DMS114 treated with DMSO at 0.1 percent for 48 hours (cell line): ENCODE measurements around the gene DIMT1.
A peak's percentile ranks its signal among the peaks of the same experiment; 100 is the strongest.

Experiments
- DNase-seq: peaks from one replicate; lab custom pipeline; 2025; ENCODE audit not compliant: unreplicated experiment; lab: John Stamatoyannopoulos, UW

DIMT1 gene

DNA sequence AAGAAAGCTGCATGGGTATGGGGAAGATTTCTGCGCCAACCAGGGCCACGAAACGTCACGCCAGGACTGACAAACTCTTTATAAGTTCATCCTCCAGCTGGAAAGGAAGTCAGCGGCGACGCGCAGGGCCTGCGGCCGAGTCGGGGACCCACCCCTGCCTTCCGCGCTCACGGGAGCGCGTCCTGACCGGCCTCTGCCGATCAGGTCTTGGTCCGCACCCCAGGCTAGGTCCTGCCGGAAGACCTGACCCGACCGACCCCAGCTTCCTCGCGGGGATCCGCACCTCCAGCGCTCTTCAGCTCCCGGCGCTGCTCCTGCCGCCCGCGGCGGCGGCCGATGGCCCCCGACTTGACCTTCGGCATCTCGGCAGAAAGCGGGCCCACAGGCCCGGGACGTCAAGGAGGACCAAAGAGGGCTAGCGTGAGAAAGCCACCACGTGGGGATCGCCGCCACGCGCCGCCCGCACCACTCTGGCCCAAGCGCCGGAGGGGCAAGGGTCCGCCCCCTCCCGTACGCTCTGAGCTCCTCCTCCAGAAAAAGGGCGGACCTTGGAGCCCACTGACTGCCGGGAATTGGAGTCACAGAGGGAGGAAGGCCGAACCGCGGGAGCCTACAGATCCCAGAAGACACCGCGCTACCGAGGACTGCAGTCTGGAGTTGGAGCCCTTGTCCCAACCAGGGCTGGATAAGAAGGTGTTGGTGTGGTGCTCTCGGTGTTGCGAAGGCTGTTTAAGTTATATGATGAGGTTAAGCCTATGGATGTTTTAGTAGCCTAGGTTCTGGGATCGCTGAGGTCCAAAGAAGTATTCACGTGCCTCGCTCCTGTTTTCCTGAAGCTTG is at the start of gene DIMT1:
Gene DIMT1 (minus strand): TSS at position 495 of the 840 bp plus-strand sequence. CDS start 133 bp downstream, at position 362.
- peak; percentile 94 for DNase-seq

DNA sequence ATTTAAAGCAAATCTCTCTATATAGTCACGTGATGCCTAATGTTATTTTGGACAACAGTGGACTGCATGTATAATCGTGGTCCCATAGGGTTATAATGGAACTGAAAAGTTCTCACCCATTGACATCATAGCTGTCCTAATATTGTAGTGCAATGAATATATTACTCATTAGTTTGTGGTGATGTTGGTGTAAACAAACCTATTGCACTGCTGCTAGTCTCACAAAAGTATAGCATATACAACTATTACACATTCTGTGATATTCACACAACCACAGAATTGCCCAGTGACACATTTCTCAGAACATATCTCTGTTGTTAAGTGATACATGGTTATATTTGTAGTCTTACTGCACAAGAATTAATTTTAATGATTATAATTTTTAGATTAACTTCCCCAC is 46.6 kb upstream of the DIMT1 start:
- no peak for DNase-seq

DNA sequence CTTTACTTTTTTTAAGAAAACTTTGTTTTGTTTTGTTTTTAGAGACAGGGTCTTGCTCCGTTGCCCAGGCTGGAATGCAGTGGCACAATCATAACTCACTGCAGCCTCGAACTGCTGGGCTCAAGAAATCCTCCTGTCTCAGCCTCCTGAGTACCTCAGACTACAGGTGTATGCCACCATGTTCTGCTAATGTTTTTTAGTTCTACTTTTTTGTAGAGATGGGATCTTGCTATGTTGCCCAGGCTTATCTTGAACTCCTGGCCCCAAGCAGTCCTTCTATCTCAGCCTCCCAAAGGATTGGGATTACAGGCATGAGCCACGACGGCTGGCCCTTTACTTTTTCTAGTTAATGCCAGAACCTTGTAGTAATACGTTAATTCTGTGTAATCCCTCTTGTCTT is 44.8 kb upstream of the DIMT1 start:
- DNase-seq = no peak

DNA sequence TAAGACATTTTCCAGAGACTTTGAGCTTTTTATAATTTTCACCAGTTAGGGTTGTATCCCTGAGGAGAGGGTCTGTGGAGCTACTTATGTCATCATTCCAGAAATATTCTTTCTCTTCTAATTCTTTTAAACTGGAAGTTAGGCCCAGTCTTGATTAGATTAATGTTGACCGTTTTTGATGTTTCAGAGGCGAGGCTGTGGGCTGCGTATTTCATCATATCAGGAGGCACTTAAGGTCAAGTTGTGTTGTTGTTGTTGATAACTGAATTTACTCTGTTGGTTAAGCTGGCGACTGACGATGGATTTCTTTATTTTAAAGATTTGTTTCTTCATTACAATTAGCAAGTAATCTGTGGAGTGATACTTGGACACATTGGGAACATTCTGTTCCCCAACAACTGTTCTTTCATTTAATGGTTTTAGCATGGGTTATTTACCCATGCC is 28.9 kb upstream of the DIMT1 start:
- DNase-seq = no peak

- DNase-seq = no peak
Measured at GRCh38 chr5:62431735-62432620, 28.3 kb upstream of the DIMT1 start.

- no peak for DNase-seq
Measured at GRCh38 chr5:62424763-62425162, 21.1 kb upstream of the DIMT1 start.

DNA sequence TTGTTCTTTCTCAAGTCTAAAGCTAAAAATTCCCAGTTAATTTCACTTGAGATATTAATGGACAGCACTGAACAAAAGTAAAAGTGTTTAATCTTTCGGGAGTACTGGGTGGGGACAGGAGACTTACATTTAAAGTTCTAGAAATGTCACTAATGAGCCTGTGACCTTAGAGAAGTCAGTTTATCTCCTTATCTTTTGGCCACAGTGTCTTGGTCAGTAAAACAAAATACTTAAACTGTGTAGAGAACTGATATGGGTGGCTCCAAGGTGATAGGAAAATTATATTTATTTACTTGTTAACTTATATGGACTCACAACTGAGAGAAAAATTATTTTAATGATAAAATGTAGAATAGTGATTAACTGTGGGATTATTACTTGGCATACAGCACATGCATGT is 17.7 kb upstream of the DIMT1 start:
- DNase-seq = no peak

DNA sequence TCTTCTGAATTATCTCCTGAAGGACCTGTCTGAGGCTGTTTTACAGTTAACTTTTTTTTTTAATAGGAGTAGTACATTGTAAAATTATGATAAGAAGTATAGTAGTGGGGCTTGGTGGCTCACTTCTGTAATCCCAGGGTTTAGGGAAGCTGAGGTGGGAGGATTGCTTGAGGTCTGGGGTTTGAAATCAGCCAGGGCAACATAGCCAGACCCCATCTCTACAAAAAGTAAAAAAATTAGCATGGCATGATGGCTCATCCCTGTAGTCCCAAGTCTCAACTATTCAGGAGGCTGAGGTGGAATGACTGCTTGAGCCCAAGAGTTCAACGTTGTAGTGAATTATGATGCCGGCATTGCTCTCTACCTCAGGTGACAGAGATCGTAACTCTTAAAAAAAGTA is 15.9 kb upstream of the DIMT1 start:
- no peak for DNase-seq

DNA sequence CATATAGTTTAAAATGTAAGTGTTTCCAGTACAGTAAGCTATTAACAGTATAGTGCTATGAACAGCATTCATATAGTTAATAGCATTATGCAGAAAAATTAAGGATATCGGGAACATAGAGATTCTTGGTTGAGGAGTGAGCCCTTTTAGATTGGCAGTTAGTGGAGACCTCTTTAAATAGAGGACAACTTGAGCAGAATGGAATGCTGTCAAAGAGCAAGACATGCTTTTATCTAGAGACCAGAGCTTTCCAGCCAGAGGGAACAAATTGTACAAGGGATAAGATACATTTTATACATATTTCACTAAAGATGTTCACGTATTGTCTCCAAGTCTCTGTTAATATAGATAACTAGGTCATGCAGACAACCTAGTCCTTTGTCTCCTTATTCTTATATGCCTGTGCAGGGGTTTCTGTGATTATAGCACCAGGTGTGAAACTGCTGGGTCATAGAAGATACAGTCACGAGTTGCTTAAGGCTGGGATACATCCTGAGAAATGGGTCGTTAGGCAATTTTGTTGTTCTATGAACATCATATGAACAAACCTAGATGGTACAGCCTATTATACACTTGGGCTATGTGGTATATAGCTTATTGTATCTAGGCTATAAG is 14.9 kb upstream of the DIMT1 start:
- DNase-seq = no peak

DNA sequence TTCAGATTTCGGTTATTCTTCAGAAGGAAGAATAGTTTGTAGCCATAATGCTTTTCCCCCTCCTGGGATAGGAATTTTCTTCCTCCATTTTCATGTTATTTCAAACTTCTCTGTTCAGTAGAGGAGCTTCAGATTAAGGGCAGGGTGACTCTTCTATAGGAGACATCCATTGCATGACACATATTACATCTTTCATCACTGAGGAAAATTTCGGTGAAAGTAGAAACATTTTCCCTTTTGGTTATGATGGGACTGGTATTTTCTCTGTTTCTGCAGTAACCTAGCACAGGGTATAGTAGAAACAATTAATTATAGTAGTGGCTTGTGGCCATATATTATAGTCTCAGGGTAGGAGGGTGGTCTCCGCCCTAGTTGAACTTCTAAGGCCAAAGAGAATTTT is 10.0 kb upstream of the DIMT1 start:
- DNase-seq = no peak

DNA sequence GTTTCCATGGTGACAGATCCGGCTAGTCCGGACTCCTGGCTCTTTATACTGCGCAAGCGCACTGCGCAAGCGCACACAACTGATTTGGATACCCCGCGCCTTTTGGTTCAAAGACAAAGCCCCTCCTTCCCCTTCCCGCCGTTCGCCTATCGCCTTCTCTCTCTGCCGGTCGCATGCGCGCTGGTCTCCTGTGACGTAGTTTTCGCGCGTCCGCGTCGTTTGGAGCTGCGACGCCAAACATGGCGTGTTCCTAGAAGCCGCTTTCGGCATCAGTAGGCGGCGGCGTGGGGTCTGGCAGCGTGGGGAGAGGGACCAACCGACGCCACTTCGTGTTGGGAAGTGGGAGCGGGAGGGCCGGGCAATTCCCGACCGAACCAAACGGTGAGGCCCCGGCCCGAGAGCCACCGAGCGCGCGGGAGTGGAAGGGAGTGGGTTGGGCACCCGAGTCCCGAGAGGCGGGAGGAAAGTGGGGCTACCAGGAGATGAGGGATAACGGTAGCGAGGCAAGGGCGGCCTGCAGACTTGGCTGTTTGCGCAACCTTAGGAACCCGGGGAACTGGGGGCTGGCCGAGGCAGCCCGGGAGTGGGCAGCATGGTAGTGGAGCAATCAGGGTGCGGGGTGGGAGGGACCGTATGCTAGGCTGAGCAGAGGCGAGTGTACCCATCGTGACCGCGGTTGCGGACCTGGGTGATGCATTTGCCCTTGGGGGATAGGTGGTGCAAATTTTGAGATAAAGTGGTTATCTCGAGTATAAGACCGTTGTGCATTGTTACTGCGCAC is 9.0 kb upstream of the DIMT1 start, which contains the start of gene IPO11:
Gene IPO11 (plus strand): TSS at position 215 of the 781 bp plus-strand sequence. CDS start 24,517 bp downstream, outside the sequence.
- DNase-seq = peak; percentile 97

DNA sequence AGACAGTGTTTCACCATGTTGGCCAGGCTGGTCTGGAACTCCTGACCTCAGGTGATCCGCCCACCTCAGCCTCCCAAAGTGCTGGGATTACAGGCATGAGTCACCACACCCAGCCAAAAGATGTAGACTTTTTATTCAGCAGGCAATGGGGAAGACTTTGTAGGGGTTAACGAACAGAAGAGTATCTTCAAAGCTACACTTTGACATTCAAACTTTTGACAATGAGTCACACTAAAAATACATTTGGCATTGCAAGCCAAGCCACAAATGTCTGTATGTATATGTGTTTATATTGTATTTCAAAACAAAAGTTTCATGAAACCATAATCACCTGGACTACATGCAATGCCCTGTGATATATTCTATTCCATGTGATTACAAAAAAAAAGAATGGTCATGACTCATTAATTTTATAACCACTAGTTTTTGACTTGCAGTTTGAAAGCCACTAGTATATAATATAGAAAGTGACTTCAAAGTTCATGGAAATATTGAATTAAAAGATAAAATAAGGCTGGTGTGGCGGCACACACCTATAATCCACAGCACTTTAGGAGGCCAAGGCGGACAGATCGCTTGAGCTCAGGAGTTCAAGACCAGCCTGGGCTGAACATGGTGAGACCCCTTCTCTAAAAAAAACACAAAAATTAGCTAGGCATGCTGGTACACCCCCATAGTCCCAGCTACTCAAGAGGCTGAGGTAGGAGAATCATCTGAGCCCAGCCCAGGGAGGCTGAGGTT is 8.3 kb downstream of the DIMT1 start:
- no peak for DNase-seq

DNA sequence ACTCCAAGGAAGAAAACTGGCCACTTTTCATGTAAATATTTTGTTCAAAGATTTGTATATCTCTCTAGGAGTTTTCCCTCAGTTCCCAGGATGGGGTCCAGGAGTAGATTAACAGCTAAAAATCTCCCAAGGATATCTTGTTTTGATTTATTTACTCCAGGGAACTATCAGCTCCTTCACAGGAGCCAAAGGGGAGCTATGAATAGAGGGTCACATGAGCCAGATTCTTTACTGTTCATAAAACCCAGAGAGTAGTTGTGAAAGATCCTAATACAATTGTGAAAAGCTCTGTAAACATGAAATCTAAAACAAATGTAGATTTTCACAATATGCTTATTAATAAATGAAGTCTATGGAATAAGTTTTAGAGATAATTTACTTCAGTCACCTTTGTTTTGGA is 16.9 kb downstream of the DIMT1 start:
- DNase-seq = no peak

GRCh38 chr5:62385816-62386400 is 17.8 kb downstream of the DIMT1 start:
- DNase-seq = no peak

- no peak for DNase-seq
Measured at GRCh38 chr5:62385131-62385530, 18.6 kb downstream of the DIMT1 start.

DNA sequence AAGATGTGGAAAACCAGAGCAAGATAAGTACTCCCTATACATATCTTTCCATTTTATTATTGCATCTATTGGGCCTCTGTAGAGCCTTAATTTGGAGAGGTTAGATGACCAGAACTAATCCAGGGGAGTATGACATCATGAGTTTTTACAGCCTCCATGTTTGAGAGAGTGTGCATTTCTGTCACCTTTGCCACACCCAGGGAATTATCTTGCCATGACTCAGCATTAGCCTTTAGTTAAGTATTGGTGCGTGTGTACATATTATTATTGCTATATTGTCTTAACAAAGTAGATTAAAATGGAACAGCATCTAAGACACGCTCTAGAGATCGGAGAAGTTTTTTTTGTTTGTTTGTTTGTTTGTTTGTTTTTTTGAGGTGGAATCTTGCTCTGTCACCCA is 27.6 kb downstream of the DIMT1 start:
- DNase-seq = no peak

DNA sequence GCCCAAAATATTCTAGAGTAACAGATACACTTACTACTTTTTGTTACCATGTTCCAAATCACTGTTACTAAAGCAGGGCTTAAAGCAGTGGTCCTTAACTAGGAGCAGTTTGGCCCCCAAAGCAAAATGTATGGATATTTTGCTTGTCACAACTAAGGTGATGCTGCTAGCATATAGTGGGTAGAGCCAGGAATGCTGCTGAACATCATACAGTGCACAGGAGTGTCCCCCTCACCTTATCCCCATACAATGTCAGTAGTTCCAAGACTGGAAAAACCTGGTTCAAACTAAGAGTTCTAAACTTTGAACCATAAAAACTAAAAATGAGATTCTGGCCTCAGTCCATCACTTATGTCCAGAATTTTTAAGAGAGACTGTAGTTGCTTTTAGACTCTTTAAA is 28.1 kb downstream of the DIMT1 start:
- DNase-seq = no peak

- DNase-seq = no peak
Measured at GRCh38 chr5:62374090-62374489, 29.6 kb downstream of the DIMT1 start.

DNA sequence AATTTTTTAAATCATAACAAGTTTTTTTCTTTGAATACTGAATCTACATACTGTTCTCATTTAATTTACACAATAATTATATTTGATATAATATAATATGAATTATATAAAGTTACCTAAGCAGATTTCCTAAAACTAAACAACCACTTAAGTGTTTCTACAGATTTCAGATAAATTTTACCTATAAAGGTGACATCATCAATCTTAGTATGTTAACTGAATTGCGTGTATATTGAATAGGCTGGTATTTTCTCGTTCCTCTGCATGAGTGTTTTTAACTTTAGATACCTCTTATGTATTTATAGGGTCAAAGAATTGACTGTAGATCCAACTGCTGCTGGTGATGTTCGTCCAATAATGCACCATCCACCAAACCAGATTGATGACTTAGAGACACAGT is 30.3 kb downstream of the DIMT1 start:
- no peak for DNase-seq

GRCh38 chr5:62372600-62372999 is 31.1 kb downstream of the DIMT1 start:
- no peak for DNase-seq
